ENCODE data around the gene ETFBKMT. TPM values are rescaled to one million over a fixed set of nuclear protein-coding genes. Genes with fewer than 3 reads are reported as not detected.
"Not testable (repeated sequence)": the region's sequence is repeated elsewhere in the genome, so short reads cannot be mapped to it uniquely, and the experiment has no call there.

ETFBKMT gene
- total RNA-seq, 2 experiments from 2014 or later = 0.64 to 0.99 TPM

GRCh38 chr12:31685801-31686200, 26.3 kb downstream of the ETFBKMT start:
- DNase-seq = no peak
- Mint-ChIP-seq H3K36me3 (peaks cover 56% of the 10 kb centered on the region), H3K9me3 (peaks cover 18% of the 10 kb centered on the region), H3K4me1 (peaks cover 7% of the 10 kb centered on the region), H3K4me3 (no peak overlapping the region), H3K27ac (no peak overlapping the region), H3K27me3 (no peaks in the 10 kb centered on the region)

GRCh38 chr12:31687101-31687527, 27.6 kb downstream of the ETFBKMT start:
- Mint-ChIP-seq H3K4me3 (no peak overlapping the region), H3K27ac (no peak overlapping the region), H3K36me3 (peaks cover 59% of the 10 kb centered on the region), H3K27me3 (no peaks in the 10 kb centered on the region), H3K9me3 (peaks cover 19% of the 10 kb centered on the region), H3K4me1 (peaks cover 3% of the 10 kb centered on the region)
- no peak for DNase-seq

DNA sequence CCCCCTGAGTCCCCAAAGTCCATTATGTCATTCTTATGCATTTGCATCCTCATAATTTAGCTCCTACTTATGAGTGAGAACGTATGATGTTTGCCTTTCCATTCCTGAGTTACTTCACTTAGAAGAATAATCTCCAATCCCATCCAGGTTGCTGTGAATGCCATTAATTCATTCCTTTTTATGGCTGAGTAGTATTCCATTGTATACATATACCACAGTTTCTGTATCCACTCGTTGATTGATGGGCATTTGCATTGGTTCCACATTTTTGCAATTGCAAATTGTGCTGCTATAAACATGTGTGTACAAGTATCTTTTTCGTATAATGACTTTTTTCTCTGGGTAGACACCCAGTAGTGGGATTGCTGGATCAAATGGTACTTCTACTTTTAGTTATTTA, 30.4 kb downstream of the ETFBKMT start:
- not testable (repeated sequence) for H3K4me1 Mint-ChIP-seq, H3K27ac Mint-ChIP-seq, H3K4me3 Mint-ChIP-seq, DNase-seq, H3K27me3 Mint-ChIP-seq
- peaks cover 45% of the 10 kb centered on the region for H3K36me3 Mint-ChIP-seq
- H3K9me3 Mint-ChIP-seq = peaks cover 14% of the 10 kb centered on the region

DNA sequence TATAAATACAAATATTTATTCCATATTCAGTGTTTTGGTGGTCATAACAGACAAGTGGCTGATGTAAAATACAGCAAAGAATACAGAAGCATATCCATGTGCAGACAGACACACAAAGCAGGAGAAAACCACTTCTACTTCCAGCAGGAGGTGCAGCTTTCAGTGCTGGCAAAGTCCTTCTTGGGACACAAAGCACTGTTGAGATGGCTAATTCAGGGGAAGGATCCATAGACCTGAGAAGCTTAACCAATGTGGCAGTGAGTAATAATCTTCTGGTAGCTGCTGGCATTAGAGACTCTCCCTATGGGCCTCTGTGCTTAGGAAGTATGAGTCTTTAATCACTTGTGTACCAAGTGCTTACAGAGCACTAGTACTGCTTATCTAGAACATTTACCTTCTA, 42.6 kb downstream of the ETFBKMT start:
- no peak for DNase-seq
- Mint-ChIP-seq H3K4me3 (no peak overlapping the region), H3K36me3 (peaks cover 21% of the 10 kb centered on the region), H3K4me1 (peaks cover 16% of the 10 kb centered on the region), H3K27ac (no peak overlapping the region), H3K27me3 (no peaks in the 10 kb centered on the region), H3K9me3 (peaks cover 1% of the 10 kb centered on the region)

- peaks cover 16% of the 10 kb centered on the region for H3K4me1 Mint-ChIP-seq
- H3K27me3 Mint-ChIP-seq = no peaks in the 10 kb centered on the region
- H3K9me3 Mint-ChIP-seq = peaks cover 19% of the 10 kb centered on the region
- H3K27ac Mint-ChIP-seq = no peak overlapping the region
- H3K36me3 Mint-ChIP-seq = peaks cover 29% of the 10 kb centered on the region
- H3K4me3 Mint-ChIP-seq = no peak overlapping the region
- DNase-seq = no peak
Observed at GRCh38 chr12:31705621-31706020, 46.1 kb downstream of the ETFBKMT start.

GRCh38 chr12:31708118-31708517, 48.6 kb downstream of the ETFBKMT start:
- H3K4me3 Mint-ChIP-seq, H3K27me3 Mint-ChIP-seq, H3K27ac Mint-ChIP-seq, DNase-seq: not testable (repeated sequence)
- Mint-ChIP-seq H3K9me3 (peaks cover 21% of the 10 kb centered on the region), H3K4me1 (peaks cover 16% of the 10 kb centered on the region), H3K36me3 (peaks cover 32% of the 10 kb centered on the region)

GRCh38 chr12:31710021-31710818, 50.7 kb downstream of the ETFBKMT start:
- peaks cover 21% of the 10 kb centered on the region for H3K9me3 Mint-ChIP-seq
- H3K27me3 Mint-ChIP-seq = no peaks in the 10 kb centered on the region
- no peak overlapping the region for H3K4me3 Mint-ChIP-seq
- peaks cover 9% of the 10 kb centered on the region for H3K4me1 Mint-ChIP-seq
- DNase-seq = no peak
- peaks cover 39% of the 10 kb centered on the region for H3K36me3 Mint-ChIP-seq
- no peak overlapping the region for H3K27ac Mint-ChIP-seq

- Mint-ChIP-seq H3K27me3 (no peaks in the 10 kb centered on the region), H3K36me3 (peaks cover 44% of the 10 kb centered on the region), H3K9me3 (peaks cover 21% of the 10 kb centered on the region), H3K27ac (no peak overlapping the region), H3K4me1 (peaks cover 9% of the 10 kb centered on the region), H3K4me3 (no peak overlapping the region)
- no peak for DNase-seq
Observed at GRCh38 chr12:31712877-31713276, 53.4 kb downstream of the ETFBKMT start.

- H3K27ac Mint-ChIP-seq = peak overlapping the region; percentile 2
- H3K9me3 Mint-ChIP-seq = peaks cover 19% of the 10 kb centered on the region
- H3K36me3 Mint-ChIP-seq = peaks cover 49% of the 10 kb centered on the region
- no peak for DNase-seq
- no peak overlapping the region for H3K4me3 Mint-ChIP-seq
- peaks cover 9% of the 10 kb centered on the region for H3K4me1 Mint-ChIP-seq
- H3K27me3 Mint-ChIP-seq = no peaks in the 10 kb centered on the region
Observed at GRCh38 chr12:31714406-31715271, 55.2 kb downstream of the ETFBKMT start.

DNA sequence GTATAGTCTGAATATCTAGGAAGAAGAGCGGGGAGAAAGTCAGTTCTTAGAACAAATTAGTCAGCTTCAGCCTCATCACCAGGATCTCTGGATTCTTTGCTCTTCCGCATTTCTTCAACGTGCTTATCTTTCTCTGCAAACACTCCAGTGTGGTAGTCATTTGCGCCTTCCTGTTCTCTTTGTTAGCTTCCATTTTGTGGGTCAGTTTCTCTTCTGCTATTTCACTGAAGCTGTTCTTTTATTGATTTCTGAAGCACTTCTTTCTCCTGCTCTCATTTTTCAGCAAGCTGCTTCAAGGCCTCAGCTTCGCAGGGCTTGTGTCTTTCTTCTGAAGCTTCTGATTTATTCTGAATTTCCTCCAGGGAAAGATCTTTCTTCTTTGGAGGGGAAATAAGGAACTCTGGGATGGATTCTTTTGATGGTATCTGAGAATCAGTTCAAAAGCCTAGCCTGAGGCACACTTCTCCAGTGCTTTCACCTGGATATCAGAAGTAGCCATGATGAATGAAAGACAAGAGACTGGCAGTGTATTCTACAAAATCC, 55.9 kb downstream of the ETFBKMT start:
- Mint-ChIP-seq H3K27me3 (no peaks in the 10 kb centered on the region), H3K4me1 (peaks cover 9% of the 10 kb centered on the region), H3K27ac (peak overlapping the region; percentile 2), H3K36me3 (peaks cover 44% of the 10 kb centered on the region), H3K4me3 (no peak overlapping the region), H3K9me3 (peaks cover 17% of the 10 kb centered on the region)
- no peak for DNase-seq

GRCh38 chr12:31716998-31717397, 57.5 kb downstream of the ETFBKMT start:
- H3K27ac Mint-ChIP-seq = not testable (repeated sequence)

GRCh38 chr12:31718542-31719198, 59.2 kb downstream of the ETFBKMT start:
- not testable (repeated sequence) for H3K4me3 Mint-ChIP-seq, H3K27me3 Mint-ChIP-seq, DNase-seq, H3K27ac Mint-ChIP-seq
- peaks cover 60% of the 10 kb centered on the region for H3K36me3 Mint-ChIP-seq
- H3K9me3 Mint-ChIP-seq = peaks cover 14% of the 10 kb centered on the region
- peaks cover 35% of the 10 kb centered on the region for H3K4me1 Mint-ChIP-seq

More at GRCh38 chr12:31716998-31717397, 57.5 kb downstream of the ETFBKMT start:
- H3K4me1 Mint-ChIP-seq = peaks cover 18% of the 10 kb centered on the region
- H3K9me3 Mint-ChIP-seq = peaks cover 14% of the 10 kb centered on the region
- peaks cover 50% of the 10 kb centered on the region for H3K36me3 Mint-ChIP-seq
- DNase-seq, H3K27me3 Mint-ChIP-seq, H3K4me3 Mint-ChIP-seq: not testable (repeated sequence)

DNA sequence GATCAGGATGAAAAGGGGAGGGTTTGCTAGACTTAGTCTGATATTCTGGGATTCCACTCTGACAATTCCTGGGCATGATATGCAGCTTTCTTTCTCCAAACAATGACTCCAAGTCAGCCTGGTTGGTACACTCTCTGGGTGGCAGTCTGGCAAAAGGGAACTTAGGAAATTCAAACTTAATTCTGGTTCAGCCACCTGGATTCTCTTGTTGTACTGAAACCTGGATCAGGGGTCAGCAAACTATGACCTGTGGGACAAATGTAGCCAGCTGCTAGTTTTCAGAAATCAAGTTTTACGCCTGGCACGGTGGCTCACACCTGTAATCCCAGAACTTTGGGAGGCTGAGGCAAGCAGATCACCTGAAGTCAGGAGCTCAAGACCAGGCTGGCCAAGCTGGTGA, 63.1 kb downstream of the ETFBKMT start:
- H3K27ac Mint-ChIP-seq = peak overlapping the region; percentile 34

More for the DNA sequence above, 63.1 kb downstream of the ETFBKMT start:
- H3K9me3 Mint-ChIP-seq = peaks cover 9% of the 10 kb centered on the region
- DNase-seq = no peak
- H3K4me3 Mint-ChIP-seq = no peak overlapping the region
- peaks cover 60% of the 10 kb centered on the region for H3K36me3 Mint-ChIP-seq
- H3K4me1 Mint-ChIP-seq = peaks cover 46% of the 10 kb centered on the region
- no peaks in the 10 kb centered on the region for H3K27me3 Mint-ChIP-seq
